Central memory CD8-positive, alpha-beta T cell (primary cell): ENCODE measurements around the gene ERCC3.
"Not testable (repeated sequence)": the region's sequence is repeated elsewhere in the genome, so short reads cannot be mapped to it uniquely, and the experiment has no call there.

Experiments
- ATAC-seq: fragments of 150-1000 bp; cut with Tn5 transposase; replicated peaks from 2 replicates; pipeline ENCODE4 v1.10.0; 2022; ENCODE audit warnings: mild to moderate bottlenecking, moderate FRiP score, moderate number of reproducible peaks; ENCODE audit not compliant: poor library complexity, severe bottlenecking; ENCODE audit errors: extremely low read depth
- DNase-seq, 2 donors: peaks; one replicate each; pipeline ENCODE4 v3.0.0; 2021; ENCODE audit warnings: low spot score in 2 of 2
- H3K27ac Mint-ChIP-seq: one replicate; pipeline ENCODE4 v1.8.0; 2022; ENCODE audit warnings: low read depth, mild to moderate bottlenecking, moderate library complexity, mixed read lengths
- H3K27me3 Mint-ChIP-seq: one replicate; pipeline ENCODE4 v1.8.0; 2022; ENCODE audit warnings: mixed read lengths
- H3K36me3 Mint-ChIP-seq: one replicate; pipeline ENCODE4 v1.8.0; 2022; ENCODE audit warnings: mild to moderate bottlenecking, moderate library complexity, mixed read lengths; ENCODE audit not compliant: insufficient read depth
- H3K4me1 Mint-ChIP-seq: one replicate; pipeline ENCODE4 v1.8.0; 2022; ENCODE audit warnings: mixed read lengths
- H3K4me3 Mint-ChIP-seq: one replicate; pipeline ENCODE4 v1.8.0; 2022; ENCODE audit warnings: mild to moderate bottlenecking, moderate library complexity, mixed read lengths
- H3K9me3 Mint-ChIP-seq: one replicate; pipeline ENCODE4 v1.8.0; 2022; ENCODE audit warnings: mixed read lengths

ERCC3 gene

GRCh38 chr2:127233710-127234109 lies 60.2 kb downstream of the ERCC3 start:
- Mint-ChIP-seq H3K27ac (no peak overlapping the region), H3K4me1 (no peaks in the 10 kb centered on the region), H3K27me3 (peaks cover 12% of the 10 kb centered on the region), H3K9me3 (peaks cover 9% of the 10 kb centered on the region), H3K36me3 (no peaks in the 10 kb centered on the region), H3K4me3 (no peak overlapping the region)
- ATAC-seq (no peak), DNase-seq (no peak)

- ATAC-seq: no peak
- Mint-ChIP-seq H3K4me1 (peaks cover 4% of the 10 kb centered on the region), H3K4me3 (no peak overlapping the region), H3K27me3 (peaks cover 36% of the 10 kb centered on the region), H3K27ac (no peak overlapping the region), H3K36me3 (no peaks in the 10 kb centered on the region), H3K9me3 (no peaks in the 10 kb centered on the region)
- no peak for DNase-seq
Measured at GRCh38 chr2:127231130-127231865, 62.6 kb downstream of the ERCC3 start.

GRCh38 chr2:127229555-127229954 lies 64.4 kb downstream of the ERCC3 start:
- no peaks in the 10 kb centered on the region for H3K36me3 Mint-ChIP-seq
- H3K4me3 Mint-ChIP-seq: no peak overlapping the region
- no peak for DNase-seq
- peaks cover 5% of the 10 kb centered on the region for H3K4me1 Mint-ChIP-seq
- peaks cover 53% of the 10 kb centered on the region for H3K27me3 Mint-ChIP-seq
- H3K27ac Mint-ChIP-seq: no peak overlapping the region
- no peak for ATAC-seq
- H3K9me3 Mint-ChIP-seq: no peaks in the 10 kb centered on the region

GRCh38 chr2:127228102-127228501 lies 65.8 kb downstream of the ERCC3 start:
- Mint-ChIP-seq H3K4me1 (peaks cover 5% of the 10 kb centered on the region), H3K36me3 (no peaks in the 10 kb centered on the region), H3K4me3 (no peak overlapping the region), H3K9me3 (no peaks in the 10 kb centered on the region), H3K27me3 (peaks cover 68% of the 10 kb centered on the region), H3K27ac (no peak overlapping the region)
- ATAC-seq (no peak), DNase-seq (no peak)

- H3K27ac Mint-ChIP-seq, H3K9me3 Mint-ChIP-seq, H3K4me1 Mint-ChIP-seq, DNase-seq, H3K4me3 Mint-ChIP-seq, H3K36me3 Mint-ChIP-seq, ATAC-seq: not testable (repeated sequence)
- H3K27me3 Mint-ChIP-seq: peaks cover 73% of the 10 kb centered on the region
Measured at GRCh38 chr2:127227264-127227660, 66.7 kb downstream of the ERCC3 start.

GRCh38 chr2:127226520-127227263 lies 67.3 kb downstream of the ERCC3 start:
- DNase-seq (no peak), ATAC-seq (no peak)
- Mint-ChIP-seq H3K27me3 (peaks cover 73% of the 10 kb centered on the region), H3K9me3 (no peaks in the 10 kb centered on the region), H3K27ac (no peak overlapping the region), H3K4me1 (peaks cover 5% of the 10 kb centered on the region), H3K4me3 (no peak overlapping the region), H3K36me3 (no peaks in the 10 kb centered on the region)

GRCh38 chr2:127226132-127226519 lies 67.8 kb downstream of the ERCC3 start:
- no peak for DNase-seq
- Mint-ChIP-seq H3K27ac (no peak overlapping the region), H3K4me1 (peaks cover 5% of the 10 kb centered on the region), H3K4me3 (no peak overlapping the region), H3K9me3 (no peaks in the 10 kb centered on the region), H3K27me3 (peaks cover 73% of the 10 kb centered on the region), H3K36me3 (no peaks in the 10 kb centered on the region)
- no peak for ATAC-seq

- Mint-ChIP-seq H3K27ac (no peak overlapping the region), H3K4me3 (no peak overlapping the region), H3K27me3 (peaks cover 81% of the 10 kb centered on the region), H3K36me3 (peaks cover 1% of the 10 kb centered on the region), H3K9me3 (no peaks in the 10 kb centered on the region), H3K4me1 (peaks cover 10% of the 10 kb centered on the region)
- ATAC-seq (no peak), DNase-seq (no peak)
Measured at GRCh38 chr2:127225186-127225960, 68.6 kb downstream of the ERCC3 start.

- H3K9me3 Mint-ChIP-seq, H3K4me3 Mint-ChIP-seq, H3K36me3 Mint-ChIP-seq: not testable (repeated sequence)
Measured at GRCh38 chr2:127224135-127224534, 69.8 kb downstream of the ERCC3 start.

GRCh38 chr2:127220768-127221527 lies 73.0 kb downstream of the ERCC3 start:
- Mint-ChIP-seq H3K4me1 (peaks cover 22% of the 10 kb centered on the region), H3K9me3 (peaks cover 6% of the 10 kb centered on the region), H3K27ac (no peak overlapping the region), H3K27me3 (peaks cover 79% of the 10 kb centered on the region), H3K36me3 (peaks cover 2% of the 10 kb centered on the region), H3K4me3 (peak overlapping the region; percentile 79)
- no peak for DNase-seq
- no peak for ATAC-seq

More at GRCh38 chr2:127224135-127224534, 69.8 kb downstream of the ERCC3 start:
- H3K27me3 Mint-ChIP-seq: peaks cover 76% of the 10 kb centered on the region
- not testable (repeated sequence) for H3K27ac Mint-ChIP-seq, ATAC-seq, DNase-seq
- peaks cover 14% of the 10 kb centered on the region for H3K4me1 Mint-ChIP-seq

- Mint-ChIP-seq H3K36me3 (peaks cover 2% of the 10 kb centered on the region), H3K9me3 (peaks cover 6% of the 10 kb centered on the region), H3K4me1 (peaks cover 22% of the 10 kb centered on the region), H3K27ac (no peak within 1 kb of the TSS), H3K27me3 (peaks cover 75% of the 10 kb centered on the region), H3K4me3 (peak within 1 kb of the TSS; percentile 79)
- DNase-seq (no peak), ATAC-seq (no peak)
Measured at GRCh38 chr2:127220102-127220767, 73.7 kb downstream of the ERCC3 start, which contains the start of gene CYP27C1. TSS of gene CYP27C1 (minus strand) at chr2:127220299. CDS start at chr2:127220270, 29 bp downstream.
